ENCODE measurements around the gene RBMX. TPM values are rescaled to one million over a fixed set of nuclear protein-coding genes. Genes with fewer than 3 reads are reported as not detected.
"Not testable (repeated sequence)": the region's sequence is repeated elsewhere in the genome, so short reads cannot be mapped to it uniquely, and the experiment has no call there.

Gene RBMX
- 100 to 1,000 TPM; 171 to 353 (median 231) TPM for total RNA-seq

DNA sequence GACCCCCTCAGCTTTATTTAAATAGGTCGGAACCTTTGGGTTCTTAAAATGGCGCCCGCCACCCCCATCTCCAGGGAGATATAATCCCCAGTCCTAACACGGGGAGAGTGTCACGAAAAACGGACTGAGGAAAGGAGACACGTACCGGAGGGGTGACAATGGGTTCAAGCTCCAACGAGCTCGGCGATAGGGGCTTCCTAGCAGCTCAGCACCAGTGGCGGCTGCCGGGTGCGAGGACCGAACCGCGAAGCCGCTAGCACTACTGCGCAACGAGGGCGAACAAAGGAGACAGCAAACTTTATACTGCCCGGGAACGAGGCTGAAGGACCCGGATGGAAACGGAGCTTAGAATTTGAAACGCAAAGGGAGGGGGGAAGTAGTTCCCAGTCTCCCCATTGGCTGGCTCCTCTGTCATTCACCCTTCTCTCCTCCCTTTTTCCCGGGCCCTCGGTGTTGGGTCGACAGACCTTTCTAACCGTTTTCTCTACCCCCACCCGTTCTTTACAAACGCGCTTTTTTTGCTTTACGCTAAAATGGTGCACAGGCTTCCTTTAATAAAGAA lies at the start of gene RBMX:
RBMX (minus strand) TSS at position 274 of the 562 bp plus-strand sequence. CDS start 1,298 bp downstream, outside the sequence.
- peak; percentile 88 to 94 for DNase-seq (ENCODE audit: low spot score in 2 of 2)
- Histone ChIP-seq H3K4me3 (peak within 1 kb of the TSS; percentile 71), H3K27ac (peak within 1 kb of the TSS; percentile 96), H3K36me3 (peaks cover 17% of the 10 kb centered on the region), H3K9me3 (no peaks in the 10 kb centered on the region), H3K27me3 (no peaks in the 10 kb centered on the region), H3K4me1 (no peaks in the 10 kb centered on the region)
- 42% methylated on average over 34 of the region's 34 CpGs for WGBS
- TF ChIP-seq POLR2A (IDR thresholded peaks at IDR 0.05) (peak; percentile 93 to 97), POLR2AphosphoS5 (IDR thresholded peaks at IDR 0.05) (peak; percentile 88 to 97 (median 95)), EP300 (IDR thresholded peaks at IDR 0.05) (no peak)
- TF ChIP-seq, protein P1, sequence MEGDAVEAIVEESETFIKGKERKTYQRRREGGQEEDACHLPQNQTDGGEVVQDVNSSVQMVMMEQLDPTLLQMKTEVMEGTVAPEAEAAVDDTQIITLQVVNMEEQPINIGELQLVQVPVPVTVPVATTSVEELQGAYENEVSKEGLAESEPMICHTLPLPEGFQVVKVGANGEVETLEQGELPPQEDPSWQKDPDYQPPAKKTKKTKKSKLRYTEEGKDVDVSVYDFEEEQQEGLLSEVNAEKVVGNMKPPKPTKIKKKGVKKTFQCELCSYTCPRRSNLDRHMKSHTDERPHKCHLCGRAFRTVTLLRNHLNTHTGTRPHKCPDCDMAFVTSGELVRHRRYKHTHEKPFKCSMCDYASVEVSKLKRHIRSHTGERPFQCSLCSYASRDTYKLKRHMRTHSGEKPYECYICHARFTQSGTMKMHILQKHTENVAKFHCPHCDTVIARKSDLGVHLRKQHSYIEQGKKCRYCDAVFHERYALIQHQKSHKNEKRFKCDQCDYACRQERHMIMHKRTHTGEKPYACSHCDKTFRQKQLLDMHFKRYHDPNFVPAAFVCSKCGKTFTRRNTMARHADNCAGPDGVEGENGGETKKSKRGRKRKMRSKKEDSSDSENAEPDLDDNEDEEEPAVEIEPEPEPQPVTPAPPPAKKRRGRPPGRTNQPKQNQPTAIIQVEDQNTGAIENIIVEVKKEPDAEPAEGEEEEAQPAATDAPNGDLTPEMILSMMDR (IDR thresholded peaks at IDR 0.05): no peak

DNA sequence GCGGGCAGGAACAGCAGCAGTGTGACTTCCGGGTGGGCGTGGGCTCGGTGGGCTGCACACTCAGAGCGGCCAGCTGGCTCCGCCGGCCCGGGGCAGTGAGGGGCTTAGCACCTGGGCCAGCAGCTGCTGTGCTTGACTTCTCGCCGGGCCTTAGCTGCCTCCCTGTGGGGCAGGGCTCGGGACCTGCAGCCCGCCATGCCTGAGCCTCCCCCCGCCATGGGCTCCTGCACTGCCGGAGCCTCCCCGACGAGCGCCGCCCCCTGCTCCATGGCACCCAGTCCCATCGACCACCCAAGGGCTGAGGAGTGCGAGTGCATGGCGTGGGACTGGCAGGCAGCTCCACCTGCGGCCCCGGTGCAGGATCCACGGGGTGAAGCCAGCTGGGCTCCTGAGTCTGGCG lies 40.9 kb upstream of the RBMX start:
- not testable (repeated sequence) for H3K9me3 ChIP-seq; H3K36me3 ChIP-seq; H3K27me3 ChIP-seq; H3K4me1 ChIP-seq; H3K4me3 ChIP-seq; DNase-seq (ENCODE audit: low spot score in 2 of 2); H3K27ac ChIP-seq
- WGBS: no CpG with 5 or more reads among the region's 25 CpGs

DNA sequence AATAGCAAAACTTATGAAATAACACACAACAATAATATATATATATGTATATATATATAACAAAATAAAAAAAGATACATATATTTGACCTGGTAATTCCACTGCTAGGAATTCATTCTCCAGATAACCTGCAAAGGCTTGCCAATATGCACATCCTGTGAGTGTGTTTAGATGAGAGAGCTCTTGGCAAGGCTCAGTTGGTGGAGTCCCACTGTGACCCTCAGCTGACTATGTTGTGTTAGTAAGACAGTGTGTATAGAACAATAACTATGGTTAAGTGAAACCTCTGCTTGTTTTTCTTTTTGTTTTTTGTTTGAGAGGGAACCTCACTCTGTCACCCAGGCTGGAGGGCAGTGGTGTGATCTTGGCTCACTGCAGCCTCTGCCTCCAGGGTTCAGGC lies 39.5 kb upstream of the RBMX start:
- no peaks in the 10 kb centered on the region for H3K9me3 ChIP-seq
- no peak overlapping the region for H3K27ac ChIP-seq
- no peak overlapping the region for H3K4me3 ChIP-seq
- DNase-seq (ENCODE audit: low spot score in 2 of 2): no peak
- no peaks in the 10 kb centered on the region for H3K27me3 ChIP-seq
- H3K4me1 ChIP-seq: no peaks in the 10 kb centered on the region
- no peaks in the 10 kb centered on the region for H3K36me3 ChIP-seq
- no peak for TF ChIP-seq POLR2AphosphoS5 (IDR thresholded peaks at IDR 0.05)

DNA sequence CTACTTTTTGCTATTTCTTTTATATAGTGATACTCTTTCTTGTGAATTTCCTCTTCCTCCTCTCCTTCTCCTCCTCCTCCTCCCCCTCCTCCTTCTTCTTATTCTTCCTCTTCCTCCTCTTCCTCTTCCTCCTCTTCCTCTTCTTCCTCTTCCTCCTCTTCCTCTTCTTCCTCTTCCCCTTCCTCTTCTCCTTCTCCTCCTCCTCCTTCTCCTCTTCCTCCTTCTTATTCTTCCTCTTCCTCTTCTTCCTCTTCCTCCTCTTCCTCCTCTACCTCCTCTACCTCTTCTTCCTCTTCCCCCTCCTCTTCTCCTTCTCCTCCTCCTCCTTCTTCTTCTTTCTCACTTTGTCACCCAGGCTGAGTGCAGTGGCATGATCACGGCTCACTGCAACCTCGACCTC lies 36.3 kb upstream of the RBMX start:
- Histone ChIP-seq H3K36me3 (no peaks in the 10 kb centered on the region), H3K4me3 (no peak overlapping the region), H3K27ac (no peak overlapping the region), H3K9me3 (no peaks in the 10 kb centered on the region), H3K27me3 (no peaks in the 10 kb centered on the region), H3K4me1 (no peaks in the 10 kb centered on the region)
- 84% methylated on average over 2 of the region's 2 CpGs for WGBS
- TF ChIP-seq EP300 (IDR thresholded peaks at IDR 0.05) (no peak), POLR2A (IDR thresholded peaks at IDR 0.05) (no peak), POLR2AphosphoS5 (IDR thresholded peaks at IDR 0.05) (no peak)
- TF ChIP-seq, protein P1 (IDR thresholded peaks at IDR 0.05): no peak
- DNase-seq (ENCODE audit: low spot score in 2 of 2): no peak

DNA sequence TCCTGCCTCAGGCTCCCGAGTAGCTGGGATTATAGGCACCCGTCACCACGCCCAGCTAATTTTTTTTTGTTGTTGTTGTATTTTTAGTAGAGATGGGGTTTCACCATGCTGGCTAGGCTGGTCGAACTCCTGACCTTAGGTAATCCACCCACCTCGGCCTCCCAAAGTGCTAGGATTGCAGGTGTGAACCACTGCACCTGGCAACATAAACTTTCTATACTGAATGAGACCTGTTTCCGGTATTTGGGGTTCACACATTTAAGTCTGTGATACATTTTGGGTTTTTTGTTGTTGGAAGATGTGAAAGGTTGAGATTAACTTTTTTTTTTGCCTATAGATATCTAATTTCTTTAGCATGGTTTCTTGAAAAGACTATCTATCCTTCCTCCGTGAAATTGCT lies 31.1 kb upstream of the RBMX start:
- WGBS: 66% methylated on average over 7 of the region's 7 CpGs
- not testable (repeated sequence) for H3K36me3 ChIP-seq; H3K4me1 ChIP-seq; DNase-seq (ENCODE audit: low spot score in 2 of 2); H3K27me3 ChIP-seq; H3K4me3 ChIP-seq; H3K27ac ChIP-seq; H3K9me3 ChIP-seq

DNA sequence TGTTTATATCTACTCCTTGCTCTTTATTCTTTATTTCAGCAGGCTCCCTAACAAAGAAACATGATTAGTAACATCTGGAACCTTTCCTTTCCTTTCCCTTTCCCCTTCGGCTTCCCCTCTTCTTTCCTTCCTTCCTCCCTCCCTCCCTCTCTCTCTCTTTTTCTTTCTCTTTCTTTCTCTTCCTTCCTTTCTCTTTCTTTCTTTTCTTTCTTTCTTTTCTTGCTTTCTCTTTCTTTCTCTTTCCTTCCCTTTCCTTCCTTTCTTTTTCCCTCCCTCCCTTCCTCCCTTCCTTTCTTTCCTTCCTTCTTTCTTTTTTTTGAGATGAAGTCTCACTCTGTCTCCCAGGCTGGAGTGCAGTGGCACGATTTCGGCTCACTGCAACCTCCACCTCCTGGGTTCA lies 30.7 kb upstream of the RBMX start:
- Histone ChIP-seq H3K4me1 (peaks cover 6% of the 10 kb centered on the region), H3K27me3 (no peaks in the 10 kb centered on the region), H3K4me3 (no peak overlapping the region), H3K9me3 (no peaks in the 10 kb centered on the region), H3K36me3 (no peaks in the 10 kb centered on the region), H3K27ac (no peak overlapping the region)
- DNase-seq (ENCODE audit: low spot score in 2 of 2): no peak
- no peak for TF ChIP-seq POLR2AphosphoS5 (IDR thresholded peaks at IDR 0.05)
- TF ChIP-seq, protein P1 (IDR thresholded peaks at IDR 0.05): no peak
- TF ChIP-seq POLR2A (IDR thresholded peaks at IDR 0.05): no peak
- TF ChIP-seq EP300 (IDR thresholded peaks at IDR 0.05): no peak
- 50% methylated on average over 3 of the region's 3 CpGs for WGBS

DNA sequence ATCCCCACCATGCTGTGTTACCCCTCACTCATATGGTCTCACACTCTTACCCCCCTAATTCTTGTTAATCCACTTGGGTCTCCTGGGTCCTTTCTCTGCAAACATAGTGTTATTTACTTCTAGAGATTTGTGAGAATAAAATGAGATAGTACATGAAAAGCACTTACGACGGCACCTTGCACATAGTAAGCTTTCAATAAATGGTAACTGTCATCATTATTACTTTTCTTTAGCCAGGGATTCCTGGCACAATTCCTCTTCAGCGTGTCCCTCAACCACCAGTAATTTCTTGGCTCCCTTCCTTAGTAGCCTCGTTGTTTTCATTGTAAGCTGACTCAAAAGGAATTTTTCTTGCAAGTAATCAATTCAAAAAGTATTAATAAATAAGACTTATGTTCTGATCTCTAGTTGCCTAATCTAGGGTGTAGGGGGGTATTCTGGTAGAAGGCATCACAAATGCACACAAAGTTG lies 30.1 kb upstream of the RBMX start:
- no peak overlapping the region for H3K27ac ChIP-seq
- H3K36me3 ChIP-seq: no peaks in the 10 kb centered on the region
- H3K9me3 ChIP-seq: no peaks in the 10 kb centered on the region
- no peaks in the 10 kb centered on the region for H3K27me3 ChIP-seq
- TF ChIP-seq, protein P1 (IDR thresholded peaks at IDR 0.05): no peak
- TF ChIP-seq POLR2AphosphoS5 (IDR thresholded peaks at IDR 0.05) (no peak), POLR2A (IDR thresholded peaks at IDR 0.05) (no peak), EP300 (IDR thresholded peaks at IDR 0.05) (no peak)
- WGBS: 38% methylated on average over 4 of the region's 4 CpGs
- no peak for DNase-seq (ENCODE audit: low spot score in 2 of 2)
- H3K4me3 ChIP-seq: peak overlapping the region; percentile 64
- H3K4me1 ChIP-seq: peaks cover 6% of the 10 kb centered on the region
